K562 (cell line): Measurements from ENCODE around the gene FNDC4. TPM values are rescaled to one million over a fixed set of nuclear protein-coding genes. Genes with fewer than 3 reads are reported as not detected.

Source experiments
- ATAC-seq: fragments of 200-7000 bp; cut with Tn5 transposase; 3 replicates; pipeline ENCODE4 v1.9.1; 2020; ENCODE audit warnings: moderate library complexity
- BruUV-seq: library from RNA; stranded (reverse); fragments of 400-500 nt; replicated peaks from 2 replicates; lab custom pipeline; 2021; lab: Mats Ljungman, UMichigan
- CTCF ChIA-PET: fragments of 300-600 bp; formaldehyde crosslinking; extraction: SDS; loops from one replicate; lab custom pipeline; 2021; ENCODE audit warnings: low intra/inter-chr PET ratio; lab: Yijun Ruan, JAX
- POLR2A ChIA-PET: fragments of 300-600, 350-650 bp; sonication (Branson Sonifier 250); formaldehyde crosslinking; extraction: SDS; loops from one replicate; lab custom pipeline; 2021; ENCODE audit warnings: antibody characterized with exemption, inconsistent platforms; lab: Yijun Ruan, JAX
- DNase-seq, 4 experiments: peaks; one replicate each; pipeline versions ENCODE4 v3.0.0 to v3.0.0-alpha.2; 2011 to 2018; ENCODE audit warnings: low spot score in 3 of 4, mixed read lengths in 3 of 4; ENCODE audit errors: extremely low read depth in 1 of 4
- FAIRE-seq: peaks from 2 replicates; lab custom pipeline; 2011; peaks lifted over from hg19 to GRCh38; lab: Jason Lieb, UNC
- H2AFZ ChIP-seq: 2 replicates; pipeline ENCODE4 v1.6.0; 2011; ENCODE audit warnings: low read depth, low read length, control low read depth, inconsistent platforms
- H3K27ac ChIP-seq: fragments of 200-600 bp; 3 replicates; pipeline ENCODE4 v1.8.0; 2011; ENCODE audit warnings: low read depth, mild to moderate bottlenecking, control low read depth, inconsistent platforms, low read length, moderate library complexity, mixed read lengths; ENCODE audit errors: extremely low read depth
- H3K27me3 ChIP-seq, 2 experiments: fragments of 300-600 bp in 1 of 2; 2 replicates in 1 of 2; 3 replicates in 1 of 2; pipeline versions ENCODE4 v1.6.0 to v1.8.0; 2011; ENCODE audit warnings: inconsistent platforms in 2 of 2, low read length in 2 of 2, mild to moderate bottlenecking in 1 of 2, mixed read lengths in 1 of 2, moderate library complexity in 1 of 2; ENCODE audit not compliant: control insufficient read depth in 2 of 2, insufficient read depth in 2 of 2
- H3K36me3 ChIP-seq: fragments of 300-600 bp; 3 replicates; pipeline ENCODE4 v1.8.0; 2011; ENCODE audit warnings: mild to moderate bottlenecking, low read length, inconsistent platforms; ENCODE audit not compliant: control insufficient read depth, insufficient read depth
- H3K4me1 ChIP-seq, 2 experiments: fragments of 200-600 bp in 1 of 2; replicated peaks in 1 of 2; 2 replicates in 1 of 2; 3 replicates in 1 of 2; pipeline versions ENCODE4 v1.5.1 to v1.8.0; 2011; ENCODE audit warnings: inconsistent platforms in 2 of 2, low read length in 2 of 2, mild to moderate bottlenecking in 1 of 2, mixed read lengths in 1 of 2, moderate library complexity in 1 of 2; ENCODE audit not compliant: control insufficient read depth in 2 of 2, insufficient read depth in 2 of 2
- H3K4me2 ChIP-seq: 2 replicates; pipeline ENCODE4 v1.6.1; 2011; ENCODE audit warnings: low read length, control low read depth, inconsistent platforms, mixed read lengths; ENCODE audit not compliant: insufficient read depth
- H3K4me3 ChIP-seq: fragments of 200-600 bp; sonication (generic), shearing (Covaris generic); 2 replicates; pipeline ENCODE4 v1.5.1; 2016; ENCODE audit warnings: control low read depth, inconsistent platforms
- H3K79me2 ChIP-seq: fragments of 200-600 bp; 3 replicates; pipeline ENCODE4 v1.8.0; 2011; ENCODE audit warnings: low read length, inconsistent platforms; ENCODE audit not compliant: control insufficient read depth, insufficient read depth
- H3K9ac ChIP-seq, 2 experiments: 2 replicates each; pipeline versions ENCODE4 v1.6.0 to v1.6.1; 2011; ENCODE audit warnings: low read depth in 2 of 2, low read length in 2 of 2, control low read depth in 1 of 2, inconsistent platforms in 1 of 2, mild to moderate bottlenecking in 1 of 2, mixed read lengths in 1 of 2; ENCODE audit not compliant: insufficient read depth in 1 of 2
- H3K9me1 ChIP-seq: one replicate; pipeline ENCODE4 v1.6.0; 2011; ENCODE audit warnings: inconsistent platforms, mild to moderate bottlenecking, low read length, moderate library complexity; ENCODE audit not compliant: control insufficient read depth, insufficient read depth
- H3K9me3 ChIP-seq: replicated peaks from 2 replicates; pipeline ENCODE4 v1.5.1; 2011; ENCODE audit warnings: low read depth, low read length, inconsistent platforms; ENCODE audit not compliant: control insufficient read depth, insufficient read depth
- H4K20me1 ChIP-seq: replicated peaks from 2 replicates; pipeline ENCODE4 v1.6.1; 2011; ENCODE audit warnings: low read length, inconsistent platforms, mixed read lengths; ENCODE audit not compliant: control insufficient read depth, insufficient read depth
- CBX5 ChIP-seq: IDR thresholded peaks from 2 replicates; pipeline ENCODE4 v1.6.1; 2014; ENCODE audit warnings: low read depth, borderline replicate concordance
- DNMT1 ChIP-seq: fragments of 450-650 bp; IDR thresholded peaks from 2 replicates; pipeline ENCODE4 v1.6.1; 2016; ENCODE audit warnings: antibody characterized with exemption, mild to moderate bottlenecking
- DPF2 ChIP-seq: fragments of 450-650 bp; IDR thresholded peaks from 2 replicates; pipeline ENCODE4 v1.6.1; 2016
- FOSL1 ChIP-seq: fragments of 200-800 bp; sonication (Bioruptor generic); conservative IDR thresholded peaks from 2 replicates; pipeline ENCODE4 v1.6.1; 2016; ENCODE audit warnings: missing genetic modification characterization, missing compliant biosample characterization
- HSF4 ChIP-seq: fragments of 250-450 bp; sonication (Bioruptor Pico); IDR thresholded peaks from 2 replicates; pipeline ENCODE4 v2.1.2; 2022; ENCODE audit warnings: mild to moderate bottlenecking, moderate library complexity, borderline replicate concordance
- LEF1 ChIP-seq: fragments of 450-650 bp; IDR thresholded peaks from 2 replicates; pipeline ENCODE4 v1.6.1; 2016; ENCODE audit warnings: mild to moderate bottlenecking
- MIER1 ChIP-seq: fragments of 450-650 bp; IDR thresholded peaks from 2 replicates; pipeline ENCODE4 v1.6.1; 2016; ENCODE audit warnings: antibody characterized with exemption, mild to moderate bottlenecking, low read depth
- MLLT1 ChIP-seq, 2 experiments: fragments of 450-650 bp; IDR thresholded peaks; 2 replicates each; pipeline ENCODE4 v1.6.1; 2016
- PHB ChIP-seq: fragments of 250-450 bp; sonication (Bioruptor Pico); IDR thresholded peaks from 2 replicates; pipeline ENCODE4 v1.5.0; 2021
- PHF8 ChIP-seq: fragments of 200-600 bp; sonication (generic); IDR thresholded peaks from 2 replicates; pipeline ENCODE4 v1.6.1; 2012; ENCODE audit warnings: mixed run types, mild to moderate bottlenecking, inconsistent platforms, low read length, moderate library complexity, borderline replicate concordance
- PTBP1 ChIP-seq: fragments of 200-400 bp; formaldehyde crosslinking; IDR thresholded peaks from 2 replicates; pipeline ENCODE4 v1.6.1; 2017; ENCODE audit warnings: low read depth, low read length
- RBM25 ChIP-seq: fragments of 200-400 bp; formaldehyde crosslinking; IDR thresholded peaks from 2 replicates; pipeline ENCODE4 v1.6.1; 2018; ENCODE audit warnings: low read length, low read depth, moderate library complexity; ENCODE audit not compliant: severe bottlenecking
- RCOR1 ChIP-seq, 2 experiments: IDR thresholded peaks; 2 replicates each; pipeline ENCODE4 v1.6.1; 2012; ENCODE audit warnings: low read depth in 2 of 2, low read length in 2 of 2, borderline replicate concordance in 1 of 2, improper control_type of control experiment in 1 of 2
- SMAD4 ChIP-seq: fragments of 250-450 bp; sonication (Bioruptor Pico); conservative IDR thresholded peaks from 2 replicates; pipeline ENCODE4 v1.8.0; 2021; ENCODE audit warnings: inconsistent platforms, mild to moderate bottlenecking, moderate library complexity
- SMARCA4 ChIP-seq: fragments of 450-650 bp; IDR thresholded peaks from 2 replicates; pipeline ENCODE4 v1.6.1; 2016
- SRSF1 ChIP-seq: fragments of 200-400 bp; formaldehyde crosslinking; IDR thresholded peaks from 2 replicates; pipeline ENCODE4 v1.6.1; 2017; ENCODE audit warnings: mild to moderate bottlenecking, low read depth, low read length, moderate library complexity
- TAF9B ChIP-seq: fragments of 450-650 bp; IDR thresholded peaks from 2 replicates; pipeline ENCODE4 v1.6.1; 2018; ENCODE audit warnings: mild to moderate bottlenecking; ENCODE audit not compliant: partially characterized antibody
- TEAD1 ChIP-seq, 2 experiments: fragments of 450-650 bp in 1 of 2; sonication (generic) in 1 of 2; formaldehyde crosslinking; IDR thresholded peaks; 2 replicates each; pipeline versions ENCODE4 v1.4.0 to v1.8.0; 2020 to 2022; ENCODE audit warnings: mild to moderate bottlenecking in 2 of 2, missing genetic modification reagents in 1 of 2
- TRIM24 ChIP-seq, 2 experiments: fragments of 450-650 bp; IDR thresholded peaks; 2 replicates each; pipeline ENCODE4 v1.6.1; 2016
- XRCC3 ChIP-seq: fragments of 450-650 bp; IDR thresholded peaks from 2 replicates; pipeline ENCODE4 v1.6.1; 2017; ENCODE audit warnings: mild to moderate bottlenecking, moderate library complexity
- ZNF282 ChIP-seq: sonication (generic); formaldehyde crosslinking; IDR thresholded peaks from 2 replicates; pipeline ENCODE4 v1.8.1; 2023; ENCODE audit warnings: missing genetic modification reagents
- ZNF395 ChIP-seq: fragments of 200-800 bp; sonication (Bioruptor generic); IDR thresholded peaks from 2 replicates; pipeline ENCODE4 v1.6.1; 2017; ENCODE audit warnings: missing genetic modification characterization, missing compliant biosample characterization
- ZNF785 ChIP-seq: fragments of 250-450 bp; sonication (Bioruptor Pico); IDR thresholded peaks from 2 replicates; pipeline ENCODE4 v1.4.0; 2020; ENCODE audit warnings: mild to moderate bottlenecking
- ZNF830 ChIP-seq: fragments of 250-450 bp; sonication (Bioruptor Pico); IDR thresholded peaks from 2 replicates; pipeline ENCODE4 v1.5.0; 2021; ENCODE audit warnings: mild to moderate bottlenecking
- WGBS: fragments of 100-300 bp; shearing (Covaris generic); methylation state at CpG from one replicate; pipeline ENCODE4 v1.1.6; 2016; ENCODE audit warnings: low coverage, mixed read lengths; ENCODE audit not compliant: insufficient coverage; ENCODE audit errors: missing lambda C conversion rate; 5-methylcytosine and 5-hydroxymethylcytosine counted together
- in situ Hi-C: fragments of 300-500 bp; cut with MboI; formaldehyde crosslinking; loops from 4 replicates; pipeline ENCODE4 v1.15.0; 2018; ENCODE audit warnings: inconsistent platforms, mixed read lengths
- intact Hi-C: fragments of 100-400 bp; cut with micrococcal nuclease; formaldehyde crosslinking; loops from 2 replicates; pipeline ENCODE4 v1.14.2; 2022
- polyA plus RNA-seq, 8 experiments: library from polyadenylated mRNA; depleted of rRNA in 4 of 8; stranded (reverse) in 5 of 8; unstranded in 3 of 8; fragments of >200 nt; fragmentation: Nextera tagmentation in 2 of 8; fragmentation: Illumina TruSeq in 1 of 8; extraction: Ambion mirVana in 2 of 8; extraction: Trizol in 1 of 8; gene quantifications; 2 replicates each; pipeline versions ENCODE4 v1.2.1 to v1.2.3, GENCODE V29; 2011 to 2014; ENCODE audit warnings: inconsistent platforms in 1 of 8, missing spikeins in 1 of 8
- total RNA-seq, 7 experiments: library from RNA; depleted of rRNA in 6 of 7; stranded (reverse); fragments of >200 nt in 6 of 7; fragmentation: Illumina TruSeq in 2 of 7; extraction: Trizol in 2 of 7; gene quantifications; 2 replicates each; pipeline versions ENCODE4 v1.2.1 to v1.2.3, GENCODE V29; 2011 to 2021; ENCODE audit warnings: low replicate concordance in 1 of 7

The FNDC4 gene
- total and polyA plus RNA-seq, 9 of the 15 experiments (the other 6 are each of a cell fraction or from before 2014, with no cell fraction given): 0.28 to 4.9 (median 2.3) TPM

GRCh38 chr2:27537287-27537686 is 42.3 kb upstream of the FNDC4 start:
- H3K4me1 ChIP-seq: peaks cover 19 to 21% of the 10 kb centered on the region in 2 experiments
- DNase-seq (peak; percentile 48 to 80 (median 60)), ATAC-seq (peak; percentile 78), FAIRE-seq (peak; percentile 65)
- peak overlapping the region; percentile 61 for H2AFZ ChIP-seq
- no TSS peak for BruUV-seq
- intact Hi-C loops (loop anchor here (5.0 kb wide), 1 partner anchor 45 kb away; the partner anchor contains the start of gene ZNF512), in situ Hi-C loops (no loop called here)
- POLR2A ChIA-PET: interaction anchor here (0.6 to 1.9 kb wide), 5 partner anchors 9 to 136 kb away, joined by 3 to 11 read pairs (median 6); partner anchors contain the start of gene PPM1G
- H3K9me3 ChIP-seq: no peaks in the 10 kb centered on the region
- H3K27me3 ChIP-seq: no peaks in the 10 kb centered on the region
- peak overlapping the region; percentile 63 for H3K4me2 ChIP-seq
- no peaks in the 10 kb centered on the region for H4K20me1 ChIP-seq
- 3% methylated on average over 4 of the region's 4 CpGs for WGBS
- H3K27ac ChIP-seq: peak overlapping the region; percentile 63
- CTCF ChIA-PET: no interaction called here
- H3K9ac ChIP-seq: peak overlapping the region; percentile 39 to 41; a peak in 2 of 4 replicates
- H3K79me2 ChIP-seq: no peaks in the 10 kb centered on the region
- H3K4me3 ChIP-seq: no peak overlapping the region
- H3K9me1 ChIP-seq: peaks cover 2% of the 10 kb centered on the region
- H3K36me3 ChIP-seq: no peaks in the 10 kb centered on the region
- TF ChIP-seq ZNF395 (no peak), LEF1 (peak; percentile 37; the same call in 1 of the 2 replicates), TRIM24 (IDR thresholded peaks at IDR 0.05) (peak in 1 of 2 experiments; percentile 29; a peak in 1 of 4 replicates), PHB (CRISPR knock-in tag) (no peak), DPF2 (peak; percentile 75; the same call in 1 of the 2 replicates), SRSF1 (no peak), MIER1 (peak; percentile 99), PTBP1 (peak; percentile 99), RCOR1 (IDR thresholded peaks at IDR 0.05; ENCODE audit: borderline replicate concordance in 1 of 2, low read depth in 2 of 2, low read length in 2 of 2) (peak in 1 of 2 experiments; percentile 44; a peak in 1 of 4 replicates), HSF4 (CRISPR knock-in tag) (no peak), DNMT1 (no peak), ZNF785 (no peak), FOSL1 (peak; percentile 29; the same call in 1 of the 2 replicates), MLLT1 (IDR thresholded peaks at IDR 0.05) (peak in 1 of 2 experiments; percentile 68; a peak in 2 of 4 replicates), PHF8 (no peak), RBM25 (peak; percentile 76), ZNF282 (CRISPR knock-in tag) (no peak), SMARCA4 (peak; percentile 75), TAF9B (no peak), SMAD4 (CRISPR knock-in tag) (peak; percentile 75; the same call in 1 of the 2 replicates), XRCC3 (no peak), CBX5 (no peak), TEAD1 (CRISPR knock-in tag; IDR thresholded peaks at IDR 0.05) (peak in 1 of 2 experiments; percentile 65; a peak in 1 of 4 replicates), ZNF830 (CRISPR knock-in tag) (no peak)
